Stimulated activated effector memory CD8-positive, alpha-beta T cell treated with anti-CD3 and anti-CD28 coated beads, Interleukin-12 subunit alpha, Interleukin-12 subunit beta, amount 100 ng/mL, for 72 hours (primary cell): ENCODE measurements around the gene MAPRE3.
A peak's percentile ranks its signal among the peaks of the same experiment; 100 is the strongest.
"Not testable (repeated sequence)": the region's sequence is repeated elsewhere in the genome, so short reads cannot be mapped to it uniquely, and the experiment has no call there.

Experiments
- ATAC-seq: fragments of 150-1000 bp; cut with Tn5 transposase; 2 replicates; pipeline ENCODE4 v1.10.0; 2021
- DNase-seq, 2 donors: peaks; one replicate each; pipeline ENCODE4 v3.0.0; 2021 to 2022; ENCODE audit warnings: low spot score in 2 of 2
- H3K27ac Mint-ChIP-seq: one replicate; pipeline ENCODE4 v1.8.0; 2022; ENCODE audit warnings: mild to moderate bottlenecking, mixed read lengths
- H3K36me3 Mint-ChIP-seq: one replicate; pipeline ENCODE4 v1.8.0; 2022; ENCODE audit warnings: mild to moderate bottlenecking, mixed read lengths
- H3K4me1 Mint-ChIP-seq: one replicate; pipeline ENCODE4 v1.8.0; 2022; ENCODE audit warnings: mixed read lengths
- H3K4me3 Mint-ChIP-seq: one replicate; pipeline ENCODE4 v1.8.0; 2022; ENCODE audit warnings: mild to moderate bottlenecking, mixed read lengths
- H3K9me3 Mint-ChIP-seq: one replicate; pipeline ENCODE4 v1.8.0; 2022; ENCODE audit warnings: mixed read lengths

The MAPRE3 gene

DNA sequence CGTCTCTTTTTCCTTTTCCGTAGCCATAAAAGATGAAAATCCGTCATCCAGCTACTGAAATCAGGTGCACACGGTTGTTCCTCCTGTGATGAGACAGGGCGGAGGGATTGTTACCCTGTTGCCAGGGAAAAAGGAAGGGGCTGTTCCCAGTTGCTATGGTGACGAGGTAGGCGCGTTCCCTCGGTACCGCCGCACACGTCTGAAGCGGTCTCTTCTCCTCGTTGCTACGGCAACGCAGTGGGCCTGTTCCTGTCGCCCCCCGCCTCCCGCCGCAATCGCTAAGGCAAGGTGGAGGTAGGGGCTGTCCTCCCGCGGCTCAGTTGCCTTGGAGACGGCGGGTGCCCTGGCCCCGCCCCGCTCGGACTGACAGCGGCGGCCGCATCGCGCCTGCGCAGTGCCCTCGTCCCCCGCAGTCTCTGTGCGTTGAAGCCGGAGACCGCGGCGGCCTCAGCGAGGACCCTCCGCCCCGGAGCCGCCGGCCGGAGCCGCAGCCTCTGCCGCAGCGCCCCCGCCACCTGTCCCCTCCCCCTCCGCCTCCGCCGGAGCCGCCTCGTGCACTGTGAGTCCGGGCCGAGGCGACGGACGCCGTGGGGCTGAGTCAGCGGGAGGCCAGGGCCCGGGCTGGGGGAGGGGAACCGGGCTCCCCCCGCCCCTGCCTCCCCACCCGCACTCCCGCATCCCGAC lies at the start of gene MAPRE3:
MAPRE3 (plus strand) TSS at position 394 of the 684 bp plus-strand sequence. CDS start 51,582 bp downstream, outside the sequence.
- Mint-ChIP-seq H3K36me3 (peaks cover 6% of the 10 kb centered on the region), H3K4me1 (peaks cover 26% of the 10 kb centered on the region), H3K9me3 (no peaks in the 10 kb centered on the region), H3K4me3 (peak within 1 kb of the TSS; percentile 75), H3K27ac (peak within 1 kb of the TSS; percentile 74)
- ATAC-seq (peak; percentile 92), DNase-seq (peak; percentile 79 to 91)

DNA sequence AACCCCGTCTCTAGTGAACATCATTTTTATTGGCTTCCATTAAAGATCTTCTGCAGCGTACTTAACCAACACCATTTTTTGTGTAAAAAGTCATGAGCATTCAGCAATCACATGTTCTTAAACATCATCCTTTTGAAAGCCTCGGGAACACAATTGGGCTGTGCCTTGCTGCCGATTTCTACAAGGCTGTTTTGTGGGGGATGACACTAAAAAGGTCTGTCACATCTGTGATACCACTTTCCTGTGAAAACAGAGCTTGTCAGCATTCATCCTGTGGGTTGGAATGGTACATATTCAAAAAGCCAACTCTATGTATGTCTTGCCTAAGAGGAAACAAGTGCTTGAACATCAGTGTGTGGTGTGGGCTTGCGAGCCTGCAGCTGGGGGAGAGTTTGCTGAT lies 49.1 kb upstream of the MAPRE3 start:
- ATAC-seq (no peak), DNase-seq (no peak)
- Mint-ChIP-seq H3K36me3 (no peaks in the 10 kb centered on the region), H3K4me1 (peaks cover 8% of the 10 kb centered on the region), H3K9me3 (no peaks in the 10 kb centered on the region), H3K4me3 (no peak overlapping the region), H3K27ac (no peak overlapping the region)

DNA sequence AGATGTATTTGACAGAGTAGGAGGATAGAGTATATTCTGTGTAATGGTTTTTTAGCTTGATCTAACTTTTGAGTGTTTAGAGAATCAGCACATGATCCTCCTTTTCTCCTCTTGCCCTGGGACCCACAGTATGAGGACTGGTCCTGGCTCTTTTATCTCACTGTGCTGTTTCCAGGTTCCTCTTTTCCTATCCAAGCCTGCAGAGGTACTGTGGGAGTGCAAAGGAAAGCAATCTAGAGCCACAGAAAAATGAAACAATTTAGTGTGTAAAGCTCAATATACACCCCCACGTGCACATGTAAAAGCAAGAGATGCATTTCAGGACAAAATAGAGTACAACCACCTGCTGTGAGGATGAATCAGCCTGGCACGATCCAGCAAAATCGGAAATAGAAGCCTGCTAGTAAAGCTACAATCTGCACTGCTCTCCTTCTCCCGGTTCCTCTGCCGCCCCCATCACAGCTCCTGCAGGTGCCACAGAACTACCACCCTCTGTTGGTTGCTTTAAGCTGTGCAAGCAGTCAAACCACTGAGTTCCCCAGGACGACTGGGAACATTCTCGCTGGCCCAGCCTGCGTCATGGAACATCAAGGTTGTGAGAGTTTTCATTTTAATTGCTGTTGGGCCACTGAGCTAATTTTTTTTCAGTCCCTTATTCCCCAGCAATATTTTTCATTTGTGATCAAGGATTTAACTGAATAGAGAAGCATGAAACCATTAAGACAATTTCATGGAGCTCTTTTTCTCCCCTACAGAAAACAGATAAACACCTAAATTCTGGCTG lies 47.8 kb upstream of the MAPRE3 start:
- no peak for DNase-seq

DNA sequence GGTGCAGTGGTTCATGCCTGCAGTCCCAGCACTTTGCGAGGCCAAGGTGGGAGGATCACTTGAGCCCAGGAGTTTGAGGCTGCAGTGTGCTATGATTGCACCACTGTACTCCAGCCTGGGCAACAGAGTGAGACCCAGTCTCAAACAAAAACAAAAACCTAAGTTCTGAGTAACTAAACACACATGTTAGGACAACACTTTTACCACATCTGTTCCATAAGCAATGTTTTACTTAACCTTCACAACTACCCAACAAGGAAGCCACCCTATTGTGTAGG lies 47.3 kb upstream of the MAPRE3 start:
- not testable (repeated sequence) for H3K4me3 Mint-ChIP-seq, H3K27ac Mint-ChIP-seq, DNase-seq, ATAC-seq, H3K9me3 Mint-ChIP-seq, H3K36me3 Mint-ChIP-seq, H3K4me1 Mint-ChIP-seq

More for the DNA sequence above, 47.8 kb upstream of the MAPRE3 start:
- Mint-ChIP-seq H3K4me1 (peaks cover 8% of the 10 kb centered on the region), H3K36me3 (no peaks in the 10 kb centered on the region), H3K4me3 (no peak overlapping the region), H3K9me3 (no peaks in the 10 kb centered on the region), H3K27ac (no peak overlapping the region)
- ATAC-seq: peak; percentile 76

DNA sequence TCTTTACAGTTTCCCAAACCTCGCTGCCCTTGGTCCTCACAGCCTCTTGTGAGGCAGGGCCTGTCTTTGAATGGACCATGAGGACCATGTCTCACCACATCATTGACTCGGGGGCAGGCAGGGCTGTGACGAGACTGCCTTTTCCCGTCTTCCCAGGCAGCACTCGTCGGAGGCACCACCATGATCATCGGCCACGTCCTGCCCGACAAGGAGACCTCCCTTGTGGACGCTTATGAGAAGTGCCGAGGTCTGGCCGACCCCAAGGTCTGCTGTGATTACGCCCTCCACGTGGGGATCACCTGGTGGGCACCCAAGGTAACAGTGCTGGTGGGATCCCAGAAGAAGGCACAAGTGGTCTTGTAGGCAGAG lies 45.7 kb upstream of the MAPRE3 start:
- ATAC-seq (no peak), DNase-seq (no peak)
- Mint-ChIP-seq H3K4me3 (no peak overlapping the region), H3K4me1 (peaks cover 8% of the 10 kb centered on the region), H3K27ac (no peak overlapping the region), H3K36me3 (no peaks in the 10 kb centered on the region), H3K9me3 (no peaks in the 10 kb centered on the region)

DNA sequence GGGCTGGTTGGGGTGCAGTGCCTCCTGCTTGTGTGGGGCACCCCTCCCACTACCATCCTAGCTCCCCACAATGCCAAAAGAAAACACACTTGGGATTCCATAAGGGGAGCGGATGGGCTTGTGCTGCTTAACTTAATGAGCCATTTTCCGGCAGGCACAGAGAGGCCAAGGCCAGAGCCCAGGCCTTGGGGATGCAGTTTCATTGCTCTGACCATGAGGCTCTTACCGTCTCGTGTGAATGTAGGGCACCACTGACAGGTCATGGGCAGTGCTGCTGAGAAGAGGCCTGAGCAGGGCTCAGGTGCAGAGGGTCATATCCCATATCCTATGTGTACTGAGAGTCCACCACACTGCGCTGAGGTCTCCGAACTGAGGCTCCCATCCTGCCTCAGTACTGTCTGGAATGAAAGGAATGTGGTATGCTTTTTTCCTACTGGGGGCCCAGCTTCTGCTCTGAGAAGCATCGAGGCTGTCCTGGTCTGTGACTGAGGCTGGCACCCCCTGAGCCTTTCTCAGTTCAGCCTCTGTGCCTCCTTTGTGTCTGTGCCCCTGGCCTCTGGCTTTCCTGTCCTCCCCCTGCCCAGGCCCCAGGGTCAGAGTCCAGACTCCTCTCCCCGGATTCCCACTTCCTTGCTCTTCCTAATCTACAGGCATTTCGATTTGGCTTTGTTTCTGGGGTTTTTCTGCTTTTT lies 45.2 kb upstream of the MAPRE3 start:
- Mint-ChIP-seq H3K4me3 (no peak overlapping the region), H3K36me3 (no peaks in the 10 kb centered on the region), H3K9me3 (no peaks in the 10 kb centered on the region), H3K4me1 (peaks cover 8% of the 10 kb centered on the region), H3K27ac (no peak overlapping the region)
- no peak for DNase-seq
- no peak for ATAC-seq

DNA sequence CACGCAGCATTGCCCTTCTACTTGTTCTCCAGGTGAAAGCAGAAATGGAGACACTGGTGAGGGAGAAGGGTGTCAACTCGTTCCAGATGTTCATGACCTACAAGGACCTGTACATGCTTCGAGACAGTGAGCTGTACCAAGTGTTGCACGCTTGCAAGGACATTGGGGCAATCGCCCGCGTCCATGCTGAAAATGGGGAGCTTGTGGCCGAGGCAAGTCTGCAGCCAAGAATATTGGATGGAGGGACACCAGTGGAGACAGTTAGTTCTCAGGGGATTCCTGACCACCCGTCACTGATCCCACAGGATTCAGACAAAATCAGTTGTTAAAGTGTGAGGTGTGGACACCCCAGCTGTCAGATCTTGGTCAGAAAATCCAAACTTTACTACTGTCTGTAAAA lies 43.2 kb upstream of the MAPRE3 start:
- Mint-ChIP-seq H3K4me1 (peaks cover 8% of the 10 kb centered on the region), H3K9me3 (no peaks in the 10 kb centered on the region), H3K36me3 (no peaks in the 10 kb centered on the region), H3K4me3 (no peak overlapping the region), H3K27ac (no peak overlapping the region)
- ATAC-seq: no peak
- no peak for DNase-seq

DNA sequence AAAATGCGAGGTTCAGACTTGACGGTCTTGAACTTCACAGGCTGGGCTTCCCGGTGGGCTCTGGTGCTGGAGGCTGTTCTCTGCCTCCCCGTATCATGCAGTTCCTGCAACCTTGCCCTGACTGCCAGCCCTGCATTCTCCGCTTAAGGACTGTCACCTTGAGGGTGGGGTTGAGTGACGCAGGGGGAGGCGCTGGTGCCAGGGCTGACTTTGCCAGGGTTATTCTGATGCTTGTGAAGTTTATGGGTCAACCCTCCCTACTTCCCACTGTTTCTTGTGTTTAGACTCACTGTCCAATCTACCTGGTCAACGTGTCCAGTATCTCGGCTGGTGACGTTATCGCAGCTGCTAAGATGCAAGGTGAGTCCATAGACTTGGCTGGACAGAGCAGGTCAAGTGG lies 37.5 kb upstream of the MAPRE3 start:
- no peak for ATAC-seq
- no peaks in the 10 kb centered on the region for H3K36me3 Mint-ChIP-seq
- no peak overlapping the region for H3K27ac Mint-ChIP-seq
- H3K4me1 Mint-ChIP-seq: no peaks in the 10 kb centered on the region
- H3K4me3 Mint-ChIP-seq: no peak overlapping the region
- H3K9me3 Mint-ChIP-seq: no peaks in the 10 kb centered on the region
- DNase-seq: no peak

DNA sequence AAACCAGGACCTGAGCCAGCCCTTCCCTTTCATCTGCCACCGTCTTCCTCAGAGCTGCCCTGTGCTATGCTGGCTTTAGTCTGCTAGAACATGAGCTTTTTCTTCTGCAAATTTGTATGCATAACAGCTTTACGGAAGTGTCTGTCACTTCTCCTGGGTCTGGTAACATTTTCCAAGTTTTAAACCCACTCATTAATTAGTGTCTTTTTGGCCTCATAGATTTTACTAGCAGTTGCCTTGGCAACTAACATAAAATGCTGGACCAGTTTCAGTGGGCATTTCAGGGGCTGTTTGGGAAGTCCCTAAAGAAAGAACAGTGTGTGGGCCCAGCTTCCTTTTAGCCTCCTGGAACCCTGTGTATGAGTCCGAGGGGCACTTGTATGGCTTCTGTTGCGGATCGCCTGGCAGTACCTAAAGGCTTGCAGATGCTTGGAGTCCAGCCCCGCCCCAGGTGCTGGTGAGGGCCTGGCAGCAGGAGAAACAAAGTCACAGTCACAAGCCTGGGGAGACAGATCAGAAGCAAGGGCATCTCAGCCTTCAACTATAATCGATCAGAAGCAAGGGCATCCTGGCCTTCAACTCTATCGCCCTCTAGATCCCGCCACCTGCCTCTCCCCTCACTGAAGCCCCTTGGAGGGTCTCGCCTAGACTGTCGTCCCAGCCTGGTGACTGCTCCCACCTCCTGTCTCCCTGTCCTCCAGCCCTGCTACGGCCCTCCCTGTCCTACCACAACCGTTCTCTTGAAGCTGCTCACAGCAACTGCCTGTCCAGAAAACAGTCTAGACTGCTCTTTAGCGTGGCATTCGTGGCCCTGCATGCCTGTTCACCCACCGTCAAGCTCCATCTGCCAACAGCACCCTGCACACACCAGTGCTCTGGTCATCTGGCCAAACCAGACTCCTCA lies 36.8 kb upstream of the MAPRE3 start:
- ATAC-seq (peak; percentile 19), DNase-seq (no peak)
- H3K9me3 Mint-ChIP-seq: no peaks in the 10 kb centered on the region
- H3K4me3 Mint-ChIP-seq: no peak overlapping the region
- no peak overlapping the region for H3K27ac Mint-ChIP-seq
- H3K36me3 Mint-ChIP-seq: no peaks in the 10 kb centered on the region
- no peaks in the 10 kb centered on the region for H3K4me1 Mint-ChIP-seq

DNA sequence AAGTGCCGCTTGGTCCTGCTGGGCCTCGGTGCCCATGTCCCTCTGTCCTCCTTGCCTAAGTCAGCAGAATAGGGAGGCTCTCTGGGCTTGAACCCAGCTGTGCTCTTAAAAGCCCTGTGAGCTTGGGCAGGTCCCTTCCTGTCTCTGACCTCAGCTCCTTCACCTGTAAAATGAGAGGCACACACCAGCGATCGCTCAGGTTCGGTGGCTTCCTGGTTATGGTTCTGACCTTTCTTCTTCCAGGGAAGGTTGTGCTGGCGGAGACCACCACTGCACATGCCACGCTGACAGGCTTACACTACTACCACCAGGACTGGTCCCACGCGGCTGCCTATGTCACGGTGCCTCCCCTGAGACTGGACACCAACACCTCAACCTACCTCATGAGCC lies 36.1 kb upstream of the MAPRE3 start:
- no peak for DNase-seq
- Mint-ChIP-seq H3K4me1 (no peaks in the 10 kb centered on the region), H3K4me3 (no peak overlapping the region), H3K27ac (no peak overlapping the region), H3K36me3 (no peaks in the 10 kb centered on the region), H3K9me3 (no peaks in the 10 kb centered on the region)
- no peak for ATAC-seq

DNA sequence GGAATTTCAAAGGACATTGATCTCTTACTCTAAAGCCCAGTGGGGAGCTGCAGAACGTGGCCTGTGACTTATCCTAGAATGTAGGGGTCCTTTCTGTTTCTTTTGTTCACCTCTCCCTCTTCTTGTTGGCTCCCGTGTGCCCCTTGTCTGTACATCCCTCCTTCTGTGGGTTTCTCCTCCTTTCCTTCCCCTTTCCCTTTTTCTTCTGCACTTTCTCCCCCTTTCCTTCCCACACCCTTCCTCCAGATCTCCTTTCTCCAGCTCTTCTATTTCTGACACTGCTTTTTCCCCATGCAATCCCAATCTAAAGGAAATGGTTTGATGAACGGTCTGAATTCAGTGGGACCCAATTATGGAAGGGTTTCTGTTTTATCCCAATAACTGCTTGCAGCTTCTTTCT lies 35.5 kb upstream of the MAPRE3 start:
- no peaks in the 10 kb centered on the region for H3K4me1 Mint-ChIP-seq
- H3K4me3 Mint-ChIP-seq: no peak overlapping the region
- H3K9me3 Mint-ChIP-seq: no peaks in the 10 kb centered on the region
- ATAC-seq: no peak
- no peak for DNase-seq
- H3K27ac Mint-ChIP-seq: no peak overlapping the region
- no peaks in the 10 kb centered on the region for H3K36me3 Mint-ChIP-seq

DNA sequence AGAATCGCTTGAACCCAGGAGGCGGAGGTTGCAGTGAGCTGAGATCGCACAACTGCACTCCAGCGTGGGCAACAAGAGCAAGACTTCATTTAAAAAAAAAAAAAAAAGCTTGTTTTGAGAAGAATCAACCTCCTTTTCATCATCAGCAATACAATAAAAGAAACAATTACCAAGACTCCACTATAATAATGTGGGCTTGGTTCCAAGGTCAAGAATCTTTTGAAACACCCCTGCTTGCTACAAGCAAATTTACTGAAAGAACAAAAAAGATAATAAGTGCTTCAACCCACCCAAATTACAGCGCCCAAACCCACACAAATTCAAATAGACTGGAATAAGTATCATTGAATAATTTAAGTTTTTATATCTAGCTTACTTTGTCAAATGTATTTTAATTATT lies 33.6 kb upstream of the MAPRE3 start:
- H3K36me3 Mint-ChIP-seq: no peaks in the 10 kb centered on the region
- H3K4me1 Mint-ChIP-seq: no peaks in the 10 kb centered on the region
- no peak overlapping the region for H3K4me3 Mint-ChIP-seq
- no peak overlapping the region for H3K27ac Mint-ChIP-seq
- no peak for ATAC-seq
- DNase-seq: no peak
- H3K9me3 Mint-ChIP-seq: no peaks in the 10 kb centered on the region

DNA sequence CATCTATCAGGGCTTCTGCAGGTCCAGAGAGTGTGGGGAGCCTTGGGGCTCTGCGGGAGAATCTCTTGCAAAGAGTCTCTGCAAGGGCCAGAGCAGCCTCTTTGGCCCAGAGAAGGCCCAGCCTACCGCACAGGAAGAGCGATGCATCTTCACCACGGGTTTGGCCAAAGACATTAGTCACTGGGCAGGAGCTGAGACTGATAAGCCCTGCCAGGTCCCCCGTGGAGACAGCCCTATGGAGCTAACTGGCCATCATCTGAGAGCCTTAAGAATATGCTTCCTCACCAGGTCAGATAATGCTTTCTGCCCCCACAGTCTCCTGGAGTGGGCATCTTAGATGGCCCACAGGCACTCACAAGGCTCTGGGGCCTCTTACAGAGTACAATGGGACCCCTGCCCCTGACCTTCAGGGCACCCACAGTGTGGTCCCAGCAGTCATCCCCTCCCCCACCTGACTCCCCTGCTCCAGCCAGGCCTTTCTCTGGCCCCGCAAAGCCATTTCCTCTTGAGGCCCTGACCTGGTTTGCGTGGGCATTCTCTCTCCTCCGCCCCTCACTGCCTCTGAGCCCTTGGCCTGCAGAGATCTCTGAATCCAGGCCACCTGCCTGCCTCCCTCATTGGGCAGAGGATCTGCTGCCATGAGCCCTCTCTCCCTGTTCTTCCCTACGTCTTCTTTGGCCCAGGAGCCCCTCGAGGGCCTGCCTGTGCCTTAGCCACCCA lies 31.9 kb upstream of the MAPRE3 start:
- DNase-seq (no peak), ATAC-seq (no peak)
- H3K4me1 Mint-ChIP-seq: peaks cover 8% of the 10 kb centered on the region
- no peak overlapping the region for H3K4me3 Mint-ChIP-seq
- H3K9me3 Mint-ChIP-seq: no peaks in the 10 kb centered on the region
- H3K36me3 Mint-ChIP-seq: no peaks in the 10 kb centered on the region
- no peak overlapping the region for H3K27ac Mint-ChIP-seq

DNA sequence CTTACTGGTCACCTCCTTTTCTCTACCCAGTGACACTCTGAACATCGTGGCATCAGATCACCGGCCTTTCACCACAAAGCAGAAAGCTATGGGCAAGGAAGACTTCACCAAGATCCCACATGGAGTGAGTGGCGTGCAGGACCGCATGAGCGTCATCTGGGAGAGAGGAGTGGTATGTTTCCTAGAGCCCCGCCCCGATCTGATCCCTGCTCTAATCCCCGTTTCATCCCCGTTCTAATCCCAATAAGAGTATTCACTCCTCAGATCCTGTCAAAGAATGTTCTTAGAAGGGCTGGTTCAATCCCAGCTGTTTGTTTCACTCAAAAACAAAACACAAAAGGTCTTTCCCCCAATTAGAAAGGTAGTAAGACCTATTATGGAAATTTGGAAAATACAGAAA lies 30.4 kb upstream of the MAPRE3 start:
- H3K36me3 Mint-ChIP-seq: no peaks in the 10 kb centered on the region
- peaks cover 8% of the 10 kb centered on the region for H3K4me1 Mint-ChIP-seq
- H3K4me3 Mint-ChIP-seq: no peak overlapping the region
- DNase-seq: no peak
- no peak for ATAC-seq
- H3K9me3 Mint-ChIP-seq: no peaks in the 10 kb centered on the region
- no peak overlapping the region for H3K27ac Mint-ChIP-seq

DNA sequence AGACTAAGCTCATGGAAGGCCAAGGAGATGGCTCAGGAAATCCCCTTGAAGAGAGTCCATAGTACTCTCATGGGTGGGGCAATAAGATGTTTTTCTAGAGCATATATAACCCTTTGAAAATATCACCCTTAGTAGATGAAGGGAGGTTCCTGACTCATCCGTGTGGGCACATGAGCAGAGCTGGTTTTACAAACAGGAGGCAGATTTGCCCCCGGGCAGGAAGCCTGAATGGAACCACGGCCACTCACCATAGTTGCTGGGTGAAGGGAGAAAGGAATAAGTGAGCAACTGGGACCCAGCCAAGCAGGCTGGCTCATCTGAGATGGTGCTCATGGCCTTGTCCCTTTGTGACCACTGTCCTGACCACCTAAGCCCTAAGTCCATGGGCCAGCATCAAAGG lies 29.0 kb upstream of the MAPRE3 start:
- Mint-ChIP-seq H3K27ac (no peak overlapping the region), H3K4me3 (no peak overlapping the region), H3K4me1 (peaks cover 8% of the 10 kb centered on the region), H3K36me3 (no peaks in the 10 kb centered on the region), H3K9me3 (no peaks in the 10 kb centered on the region)
- ATAC-seq: no peak
- DNase-seq: no peak
